GM20431 (cell line): ENCODE measurements around the gene NTRK1.

Experiments
- in situ Hi-C: fragments of 300-500 bp; cut with MseI, MboI; formaldehyde crosslinking; loops from one replicate; pipeline ENCODE4 v1.15.0; 2020; ENCODE audit warnings: low sequenced_read_pairs; ENCODE audit not compliant: unreplicated experiment

The NTRK1 gene

GRCh38 chr1:156877433-156878170, 16.9 kb downstream of the NTRK1 start:
- in situ Hi-C loops, result no loop called here

GRCh38 chr1:156879876-156880275, 19.2 kb downstream of the NTRK1 start:
- in situ Hi-C loops, result no loop called here

DNA sequence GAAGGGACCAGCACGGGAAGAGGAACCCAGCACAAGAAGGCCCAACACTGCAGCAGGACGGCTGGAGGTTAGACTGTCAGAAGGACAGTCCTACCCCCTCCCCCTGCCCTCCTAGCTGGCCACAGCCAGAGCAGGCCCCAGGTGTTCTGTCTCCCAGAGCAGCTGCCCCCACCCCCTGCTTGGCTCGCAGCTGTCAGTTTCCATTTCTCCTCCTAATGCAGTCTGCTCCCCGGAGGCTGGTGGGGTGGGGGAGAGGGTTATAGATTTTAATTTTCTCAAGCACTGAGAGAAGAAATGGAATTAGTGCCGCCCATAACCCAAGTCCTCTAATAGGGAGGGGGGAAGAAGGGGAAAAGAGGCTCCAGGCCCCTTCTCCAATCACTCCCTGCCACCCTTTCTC, 19.8 kb downstream of the NTRK1 start:
- in situ Hi-C loops, result no loop called here

- in situ Hi-C loops, result no loop called here
These were observed 20.4 kb downstream of the NTRK1 start for GRCh38 chr1:156881101-156881500.

DNA sequence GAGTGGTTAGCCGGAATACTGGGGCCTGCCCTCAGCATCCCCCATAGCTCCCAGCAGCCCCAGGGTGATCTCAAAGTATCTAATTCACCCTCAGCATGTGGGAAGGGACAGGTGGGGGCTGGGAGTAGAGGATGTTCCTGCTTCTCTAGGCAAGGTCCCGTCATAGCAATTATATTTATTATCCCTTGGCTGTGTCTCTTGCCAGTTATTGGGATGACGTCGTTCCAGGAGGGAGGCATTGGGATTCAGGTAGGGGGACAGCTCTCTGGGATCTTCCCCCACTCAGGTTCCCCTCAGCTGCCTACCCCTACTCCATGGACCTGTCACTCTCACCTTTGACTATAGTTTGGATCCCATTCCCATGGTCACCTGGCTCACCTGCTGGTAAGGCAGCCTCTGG, 21.0 kb downstream of the NTRK1 start:
- in situ Hi-C loops, result no loop called here

GRCh38 chr1:156882543-156882942, 21.9 kb downstream of the NTRK1 start:
- in situ Hi-C loops, result no loop called here

- in situ Hi-C loops, result no loop called here
These were observed 23.3 kb downstream of the NTRK1 start for GRCh38 chr1:156883919-156884318.

DNA sequence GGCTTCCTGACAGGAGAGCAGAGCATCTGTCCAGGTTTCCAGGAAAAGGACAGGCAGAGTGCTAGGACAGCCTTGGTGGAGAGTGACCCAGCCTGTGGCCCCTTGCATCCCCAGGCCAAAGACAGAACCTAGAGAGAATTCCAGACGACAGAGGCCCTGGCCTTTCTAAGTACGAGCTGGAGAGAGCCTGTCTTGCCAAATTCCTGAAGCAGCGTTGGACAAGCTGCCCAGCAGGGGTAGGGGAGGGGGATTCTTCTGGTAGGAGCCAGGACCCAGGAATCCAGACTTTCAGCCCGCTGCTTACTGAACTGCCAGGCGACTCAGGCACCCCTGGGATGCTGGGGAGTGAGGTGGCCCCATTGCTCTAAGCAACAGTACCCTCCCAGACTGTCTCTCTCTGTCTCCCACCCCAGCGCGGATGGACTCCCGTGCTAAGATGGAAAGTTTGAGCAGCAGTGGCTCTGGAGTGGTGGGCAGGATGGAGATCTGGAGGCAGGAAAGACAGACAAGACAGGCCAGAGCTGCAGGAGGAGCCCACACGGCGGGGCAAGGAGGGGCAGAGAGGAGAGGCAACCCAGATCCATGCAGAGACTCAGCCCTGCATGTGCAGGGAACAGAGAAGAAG, 24.0 kb downstream of the NTRK1 start:
- in situ Hi-C loops, result no loop called here

GRCh38 chr1:156885314-156885713, 24.6 kb downstream of the NTRK1 start:
- in situ Hi-C loops, result no loop called here

GRCh38 chr1:156885880-156886355, 25.3 kb downstream of the NTRK1 start:
- in situ Hi-C loops, result no loop called here

- in situ Hi-C loops, result no loop called here
These were observed 26.1 kb downstream of the NTRK1 start for GRCh38 chr1:156886583-156887281.

- in situ Hi-C loops, result no loop called here
These were observed 26.7 kb downstream of the NTRK1 start for GRCh38 chr1:156887317-156887716.

DNA sequence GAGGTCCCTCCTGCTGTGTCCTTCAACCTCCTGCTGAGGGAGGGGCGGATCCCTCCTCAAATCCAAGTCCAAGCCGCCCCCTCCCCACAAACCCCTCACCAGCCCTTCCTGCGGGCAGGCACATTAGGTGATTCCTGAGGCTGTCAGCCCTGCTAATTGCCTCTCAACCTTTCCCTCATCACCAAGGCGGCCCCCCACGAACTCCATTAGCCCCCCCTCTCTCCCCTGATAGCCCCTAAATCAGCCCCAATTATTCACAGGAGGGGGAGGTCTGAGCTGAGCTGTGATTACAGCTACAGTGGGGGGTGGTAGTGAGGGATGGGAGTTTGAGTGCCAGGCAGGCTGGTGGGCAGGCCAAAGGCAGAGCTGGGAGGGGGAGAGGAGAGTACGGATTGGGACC, 27.1 kb downstream of the NTRK1 start:
- in situ Hi-C loops, result no loop called here

DNA sequence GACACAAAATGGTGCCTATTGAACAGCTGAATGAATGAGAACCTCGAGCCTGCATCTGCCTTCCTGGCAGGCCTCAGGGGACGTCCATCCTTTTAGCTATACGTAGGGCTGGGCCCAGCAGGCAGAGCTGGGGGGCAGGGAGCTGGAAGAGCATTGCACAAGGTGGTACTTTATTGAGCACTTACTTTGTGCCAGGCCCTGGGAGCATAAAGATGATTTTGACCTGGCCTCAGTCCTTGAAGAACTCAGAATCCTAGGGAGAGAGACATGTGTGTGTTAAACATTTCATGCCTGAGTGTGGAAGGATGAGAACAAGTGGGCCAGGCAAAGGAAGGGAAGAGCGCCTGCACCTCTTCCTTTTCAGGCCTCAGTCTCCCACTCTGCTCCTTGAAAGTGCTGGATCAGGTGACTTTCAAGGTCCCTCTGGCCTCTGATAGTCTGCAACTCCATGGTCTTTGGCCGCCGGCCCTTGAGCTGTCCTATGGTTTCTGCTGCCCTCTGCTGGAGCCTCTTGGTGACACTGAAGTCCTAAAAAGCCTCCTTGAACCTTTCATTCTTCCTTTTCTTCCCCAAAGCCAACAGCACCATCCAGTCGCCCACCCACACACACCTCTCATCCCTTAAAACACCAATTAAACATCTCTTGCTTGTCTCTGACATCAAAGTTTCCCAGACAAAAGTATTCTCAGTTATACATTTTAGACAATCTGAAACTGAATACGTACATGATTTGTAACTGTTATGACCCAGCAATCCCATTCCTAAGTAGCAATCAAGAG, 29.3 kb downstream of the NTRK1 start:
- in situ Hi-C loops, result no loop called here

- in situ Hi-C loops, result no loop called here
These were observed 31.8 kb downstream of the NTRK1 start for GRCh38 chr1:156892190-156893047.

GRCh38 chr1:156893048-156893953, 32.6 kb downstream of the NTRK1 start, which contains the start of gene PEAR1:
PEAR1 (plus strand) TSS chr1:156893718; CDS start chr1:156903927, 10,209 bp downstream.
- in situ Hi-C loops, result no loop called here

DNA sequence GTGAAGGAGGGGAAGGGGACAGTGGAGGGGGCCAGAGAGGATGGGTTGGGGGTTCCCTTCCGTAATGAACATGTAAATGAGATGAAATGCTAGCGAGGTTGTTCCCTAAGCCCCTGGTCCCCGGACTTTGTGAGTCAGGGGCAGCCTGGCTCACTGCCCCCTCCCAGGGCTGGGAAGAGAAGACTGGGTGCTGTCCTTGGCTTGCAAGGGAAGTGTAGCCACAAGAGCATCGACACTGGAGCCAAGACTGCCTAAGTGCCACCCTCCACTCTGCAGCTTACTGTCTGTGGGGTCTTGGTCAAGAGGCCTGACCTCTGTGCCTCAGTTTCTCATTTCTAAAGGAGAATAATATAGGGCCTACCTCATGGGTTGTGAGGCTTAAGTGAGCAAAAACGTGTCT, 33.3 kb downstream of the NTRK1 start:
- in situ Hi-C loops, result no loop called here

DNA sequence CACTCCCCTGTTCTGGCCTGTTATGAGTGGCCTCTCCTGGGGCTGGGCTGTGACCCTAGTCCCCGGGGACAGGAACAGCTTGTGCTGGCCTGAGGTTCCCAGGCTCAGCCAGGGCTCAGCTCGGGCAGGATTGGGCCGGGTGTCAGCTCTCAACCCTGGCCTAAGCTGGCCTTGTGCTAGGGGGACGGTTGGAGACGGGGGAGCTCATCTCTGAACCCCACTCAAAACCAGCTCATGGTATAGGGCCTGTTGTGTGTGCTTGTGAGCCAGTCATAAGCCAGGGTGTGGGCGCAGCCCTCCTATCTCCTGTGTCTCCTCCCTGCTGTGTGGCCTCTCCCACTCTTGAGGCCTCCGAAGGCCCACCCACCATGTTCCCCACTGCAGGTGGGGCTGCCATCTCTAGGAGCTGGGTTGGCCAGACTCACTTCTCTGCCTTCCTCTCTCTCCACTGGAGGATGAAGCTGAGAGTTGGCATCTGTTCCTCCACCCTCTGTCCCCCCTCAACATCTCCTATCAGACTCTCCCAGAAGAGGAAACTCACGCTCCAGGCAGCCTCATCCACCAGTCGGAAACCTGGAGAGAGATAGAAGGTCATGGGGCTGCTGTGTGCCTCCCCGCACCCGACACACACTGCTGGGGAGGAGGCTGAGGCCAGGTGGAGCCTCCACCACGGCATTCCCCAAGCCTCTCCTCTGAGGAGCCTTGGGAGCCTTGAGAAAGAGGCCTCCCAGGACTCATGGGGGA, 34.2 kb downstream of the NTRK1 start:
- in situ Hi-C loops, result no loop called here
